HCT116 (cell line): ENCODE measurements around the gene MAOA.

Source experiments
- CEBPB ChIP-seq: IDR thresholded peaks from 2 replicates; pipeline ENCODE4 v1.6.1; 2012; ENCODE audit warnings: low read depth
- EZH2 ChIP-seq: fragments of 200-600 bp; sonication (generic); IDR thresholded peaks from 2 replicates; pipeline ENCODE4 v1.6.1; 2017; ENCODE audit warnings: antibody characterized with exemption, mixed run types
- TF ChIP-seq, protein P1 (sequence below), 3 experiments: fragments of 200-600 bp in 1 of 3; sonication (generic) in 1 of 3; IDR thresholded peaks in 2 of 3; conservative IDR thresholded peaks in 1 of 3; 2 replicates each; pipeline ENCODE4 v1.5.1; 2012 to 2017; ENCODE audit warnings: low read depth in 2 of 3, low read length in 2 of 3, antibody characterized with exemption in 1 of 3, borderline replicate concordance in 1 of 3, control low read depth in 1 of 3, mild to moderate bottlenecking in 1 of 3, mixed read lengths in 1 of 3, mixed run types in 1 of 3, moderate library complexity in 1 of 3; ENCODE audit not compliant: insufficient read depth in 1 of 3
- TF ChIP-seq, protein P2 (sequence below): IDR thresholded peaks from 2 replicates; pipeline ENCODE4 v1.6.1; 2012; ENCODE audit warnings: low read depth

DNA sequence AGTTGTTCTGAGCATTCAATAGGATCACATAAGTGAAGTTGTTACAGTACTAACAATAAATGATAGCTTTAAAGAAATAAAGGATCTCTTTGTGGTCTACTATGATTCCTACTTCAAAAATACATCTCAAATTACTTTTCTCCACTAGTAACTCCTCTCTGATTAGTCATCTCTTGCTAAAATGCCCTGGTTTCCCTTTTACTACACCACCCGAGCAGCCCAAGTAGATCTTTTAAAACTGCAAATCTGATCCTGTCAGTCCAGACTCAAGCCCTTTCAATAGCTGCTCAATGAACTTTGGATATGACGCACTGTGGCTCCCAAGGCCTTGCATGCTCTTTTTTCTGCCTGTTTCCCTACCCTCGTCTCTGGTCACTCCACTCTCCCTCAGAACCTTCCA, 97.5 kb downstream of the MAOA start:
- TF ChIP-seq, protein P1, sequence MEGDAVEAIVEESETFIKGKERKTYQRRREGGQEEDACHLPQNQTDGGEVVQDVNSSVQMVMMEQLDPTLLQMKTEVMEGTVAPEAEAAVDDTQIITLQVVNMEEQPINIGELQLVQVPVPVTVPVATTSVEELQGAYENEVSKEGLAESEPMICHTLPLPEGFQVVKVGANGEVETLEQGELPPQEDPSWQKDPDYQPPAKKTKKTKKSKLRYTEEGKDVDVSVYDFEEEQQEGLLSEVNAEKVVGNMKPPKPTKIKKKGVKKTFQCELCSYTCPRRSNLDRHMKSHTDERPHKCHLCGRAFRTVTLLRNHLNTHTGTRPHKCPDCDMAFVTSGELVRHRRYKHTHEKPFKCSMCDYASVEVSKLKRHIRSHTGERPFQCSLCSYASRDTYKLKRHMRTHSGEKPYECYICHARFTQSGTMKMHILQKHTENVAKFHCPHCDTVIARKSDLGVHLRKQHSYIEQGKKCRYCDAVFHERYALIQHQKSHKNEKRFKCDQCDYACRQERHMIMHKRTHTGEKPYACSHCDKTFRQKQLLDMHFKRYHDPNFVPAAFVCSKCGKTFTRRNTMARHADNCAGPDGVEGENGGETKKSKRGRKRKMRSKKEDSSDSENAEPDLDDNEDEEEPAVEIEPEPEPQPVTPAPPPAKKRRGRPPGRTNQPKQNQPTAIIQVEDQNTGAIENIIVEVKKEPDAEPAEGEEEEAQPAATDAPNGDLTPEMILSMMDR (IDR thresholded peaks at IDR 0.05 in 2 of 3, conservative IDR thresholded peaks at IDR 0.05 in 1 of 3; ENCODE audit: borderline replicate concordance in 1 of 3, insufficient read depth in 1 of 3, low read depth in 2 of 3, low read length in 2 of 3), result no peak
- TF ChIP-seq, protein P2, sequence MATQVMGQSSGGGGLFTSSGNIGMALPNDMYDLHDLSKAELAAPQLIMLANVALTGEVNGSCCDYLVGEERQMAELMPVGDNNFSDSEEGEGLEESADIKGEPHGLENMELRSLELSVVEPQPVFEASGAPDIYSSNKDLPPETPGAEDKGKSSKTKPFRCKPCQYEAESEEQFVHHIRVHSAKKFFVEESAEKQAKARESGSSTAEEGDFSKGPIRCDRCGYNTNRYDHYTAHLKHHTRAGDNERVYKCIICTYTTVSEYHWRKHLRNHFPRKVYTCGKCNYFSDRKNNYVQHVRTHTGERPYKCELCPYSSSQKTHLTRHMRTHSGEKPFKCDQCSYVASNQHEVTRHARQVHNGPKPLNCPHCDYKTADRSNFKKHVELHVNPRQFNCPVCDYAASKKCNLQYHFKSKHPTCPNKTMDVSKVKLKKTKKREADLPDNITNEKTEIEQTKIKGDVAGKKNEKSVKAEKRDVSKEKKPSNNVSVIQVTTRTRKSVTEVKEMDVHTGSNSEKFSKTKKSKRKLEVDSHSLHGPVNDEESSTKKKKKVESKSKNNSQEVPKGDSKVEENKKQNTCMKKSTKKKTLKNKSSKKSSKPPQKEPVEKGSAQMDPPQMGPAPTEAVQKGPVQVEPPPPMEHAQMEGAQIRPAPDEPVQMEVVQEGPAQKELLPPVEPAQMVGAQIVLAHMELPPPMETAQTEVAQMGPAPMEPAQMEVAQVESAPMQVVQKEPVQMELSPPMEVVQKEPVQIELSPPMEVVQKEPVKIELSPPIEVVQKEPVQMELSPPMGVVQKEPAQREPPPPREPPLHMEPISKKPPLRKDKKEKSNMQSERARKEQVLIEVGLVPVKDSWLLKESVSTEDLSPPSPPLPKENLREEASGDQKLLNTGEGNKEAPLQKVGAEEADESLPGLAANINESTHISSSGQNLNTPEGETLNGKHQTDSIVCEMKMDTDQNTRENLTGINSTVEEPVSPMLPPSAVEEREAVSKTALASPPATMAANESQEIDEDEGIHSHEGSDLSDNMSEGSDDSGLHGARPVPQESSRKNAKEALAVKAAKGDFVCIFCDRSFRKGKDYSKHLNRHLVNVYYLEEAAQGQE, result no peak
- TF ChIP-seq EZH2 (no peak), CEBPB (no peak)
